Thoracic aorta (tissue), 2 donors: Measurements from ENCODE around the gene VASH2. TPM values are rescaled to one million over a fixed set of nuclear protein-coding genes. Genes with fewer than 3 reads are reported as not detected.

Experiments
- ATAC-seq: fragments of 150-250 bp; one replicate; pipeline ENCODE4 v1.8.0; 2017; ENCODE audit warnings: low read depth; ENCODE audit not compliant: insufficient number of reproducible peaks, low FRiP score
- DNase-seq: peaks from one replicate; pipeline ENCODE4 v3.0.0-alpha.2; 2020; ENCODE audit warnings: low spot score
- H3K27ac ChIP-seq, 2 donors: fragments of 200-600 bp; sonication (generic); 1 replicate in 1 of 2; 2 replicates in 1 of 2; pipeline ENCODE4 v1.5.1; 2016; ENCODE audit warnings: mild to moderate bottlenecking in 2 of 2, moderate library complexity in 2 of 2
- H3K27me3 ChIP-seq: fragments of 200-600 bp; sonication (generic); replicated peaks from 2 replicates; pipeline ENCODE4 v1.6.0; 2016; ENCODE audit warnings: mild to moderate bottlenecking; ENCODE audit not compliant: insufficient read depth
- H3K36me3 ChIP-seq: fragments of 200-600 bp; sonication (generic); one replicate; pipeline ENCODE4 v1.5.1; 2016
- H3K4me1 ChIP-seq, 2 donors: fragments of 200-600 bp; sonication (generic); 1 replicate in 1 of 2; 2 replicates in 1 of 2; pipeline versions ENCODE4 v1.5.1 to v1.6.0; 2016; ENCODE audit warnings: low read depth in 2 of 2, mild to moderate bottlenecking in 1 of 2; ENCODE audit not compliant: control insufficient read depth in 1 of 2
- H3K4me3 ChIP-seq: fragments of 200-600 bp; sonication (generic); 2 replicates; pipeline ENCODE4 v1.5.1; 2016; ENCODE audit warnings: mild to moderate bottlenecking
- H3K9me3 ChIP-seq: fragments of 200-600 bp; sonication (generic); 2 replicates; pipeline ENCODE4 v1.5.1; 2016
- CTCF ChIP-seq: fragments of 200-600 bp; sonication (generic); IDR thresholded peaks from one replicate; pipeline ENCODE4 v1.5.1; 2019; ENCODE audit warnings: antibody characterized with exemption
- total RNA-seq, 2 donors: library from RNA; depleted of rRNA; stranded (reverse); fragments of >200 nt; gene quantifications; one replicate each; pipeline versions ENCODE4 v1.1.0 to v1.2.3, GENCODE V29; 2016

The VASH2 gene
- total RNA-seq, 2 donors from 2014 or later = 0.14 to 0.42 TPM

GRCh38 chr1:212930986-212931678 is 19.2 kb upstream of the VASH2 start:
- no peaks in the 10 kb centered on the region for H3K9me3 ChIP-seq
- no peaks in the 10 kb centered on the region for H3K27me3 ChIP-seq
- no peak for DNase-seq
- H3K4me3 ChIP-seq = no peak overlapping the region
- ATAC-seq = no peak
- H3K4me1 ChIP-seq = no peaks in the 10 kb centered on the region
- H3K27ac ChIP-seq = no peak overlapping the region
- TF ChIP-seq CTCF = no peak
- no peaks in the 10 kb centered on the region for H3K36me3 ChIP-seq

GRCh38 chr1:212933815-212934471 is 16.4 kb upstream of the VASH2 start:
- Histone ChIP-seq H3K27ac (no peak overlapping the region), H3K4me1 (no peaks in the 10 kb centered on the region), H3K4me3 (no peak overlapping the region), H3K9me3 (no peaks in the 10 kb centered on the region), H3K36me3 (no peaks in the 10 kb centered on the region), H3K27me3 (no peaks in the 10 kb centered on the region)
- no peak for ATAC-seq
- TF ChIP-seq CTCF = no peak
- no peak for DNase-seq

GRCh38 chr1:212935387-212935981 is 14.9 kb upstream of the VASH2 start:
- no peak for DNase-seq
- H3K27me3 ChIP-seq = no peaks in the 10 kb centered on the region
- TF ChIP-seq CTCF = no peak
- no peak for ATAC-seq
- no peaks in the 10 kb centered on the region for H3K36me3 ChIP-seq
- no peaks in the 10 kb centered on the region for H3K4me1 ChIP-seq
- H3K27ac ChIP-seq = no peak overlapping the region
- no peaks in the 10 kb centered on the region for H3K9me3 ChIP-seq
- no peak overlapping the region for H3K4me3 ChIP-seq

- H3K9me3 ChIP-seq = no peaks in the 10 kb centered on the region
- no peaks in the 10 kb centered on the region for H3K4me1 ChIP-seq
- H3K27me3 ChIP-seq = no peaks in the 10 kb centered on the region
- H3K4me3 ChIP-seq = no peak overlapping the region
- ATAC-seq (no peak), DNase-seq (no peak)
- TF ChIP-seq CTCF = no peak
- H3K36me3 ChIP-seq = no peaks in the 10 kb centered on the region
- H3K27ac ChIP-seq = no peak overlapping the region
Measured at GRCh38 chr1:212937034-212937433, 13.3 kb upstream of the VASH2 start.

- Histone ChIP-seq H3K27me3 (no peaks in the 10 kb centered on the region), H3K4me1 (no peaks in the 10 kb centered on the region), H3K36me3 (no peaks in the 10 kb centered on the region), H3K9me3 (no peaks in the 10 kb centered on the region), H3K4me3 (no peak overlapping the region), H3K27ac (no peak overlapping the region)
- TF ChIP-seq CTCF = no peak
- DNase-seq (no peak), ATAC-seq (no peak)
Measured at GRCh38 chr1:212938846-212939245, 11.5 kb upstream of the VASH2 start.
